ENCODE data around the gene ACSL1.

- TF ChIP-seq, protein P1, sequence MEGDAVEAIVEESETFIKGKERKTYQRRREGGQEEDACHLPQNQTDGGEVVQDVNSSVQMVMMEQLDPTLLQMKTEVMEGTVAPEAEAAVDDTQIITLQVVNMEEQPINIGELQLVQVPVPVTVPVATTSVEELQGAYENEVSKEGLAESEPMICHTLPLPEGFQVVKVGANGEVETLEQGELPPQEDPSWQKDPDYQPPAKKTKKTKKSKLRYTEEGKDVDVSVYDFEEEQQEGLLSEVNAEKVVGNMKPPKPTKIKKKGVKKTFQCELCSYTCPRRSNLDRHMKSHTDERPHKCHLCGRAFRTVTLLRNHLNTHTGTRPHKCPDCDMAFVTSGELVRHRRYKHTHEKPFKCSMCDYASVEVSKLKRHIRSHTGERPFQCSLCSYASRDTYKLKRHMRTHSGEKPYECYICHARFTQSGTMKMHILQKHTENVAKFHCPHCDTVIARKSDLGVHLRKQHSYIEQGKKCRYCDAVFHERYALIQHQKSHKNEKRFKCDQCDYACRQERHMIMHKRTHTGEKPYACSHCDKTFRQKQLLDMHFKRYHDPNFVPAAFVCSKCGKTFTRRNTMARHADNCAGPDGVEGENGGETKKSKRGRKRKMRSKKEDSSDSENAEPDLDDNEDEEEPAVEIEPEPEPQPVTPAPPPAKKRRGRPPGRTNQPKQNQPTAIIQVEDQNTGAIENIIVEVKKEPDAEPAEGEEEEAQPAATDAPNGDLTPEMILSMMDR (IDR thresholded peaks at IDR 0.05): no peak
- TF ChIP-seq EZH2phosphoT487 (IDR thresholded peaks at IDR 0.05): no peak
These were observed 18.5 kb downstream of the ACSL1 start for GRCh38 chr4:184807256-184807655.
